Inflammatory macrophage treated with lipopolysaccharide for 1 hour (primary cell): ENCODE data around the gene C15orf62.
A peak's percentile ranks its signal among the peaks of the same experiment; 100 is the strongest.

ENCODE experiments used
- DNase-seq, 2 donors: peaks; one replicate each; pipeline ENCODE4 v3.0.0-alpha.2; 2020 to 2022

Gene C15orf62

DNA sequence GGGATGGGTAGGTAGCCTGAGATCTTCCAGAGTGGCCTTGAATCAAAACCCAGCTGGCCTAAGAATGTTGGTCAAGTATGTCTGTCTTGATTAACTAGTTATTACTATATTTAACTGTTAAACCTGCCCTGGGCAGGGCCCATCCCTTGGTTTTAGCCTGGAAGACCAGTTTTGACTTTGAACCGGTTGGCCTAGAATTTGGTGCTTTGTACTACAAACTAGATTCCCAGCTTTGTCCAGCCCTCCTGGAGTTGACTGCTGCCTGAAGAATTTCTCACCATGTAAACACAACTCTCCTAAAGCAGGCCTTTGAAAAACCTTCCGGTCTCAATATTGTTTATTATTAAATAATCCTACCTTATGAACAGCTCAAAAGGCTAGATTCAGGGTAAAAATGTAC, 16.0 kb downstream of the C15orf62 start:
- DNase-seq, result no peak

DNA sequence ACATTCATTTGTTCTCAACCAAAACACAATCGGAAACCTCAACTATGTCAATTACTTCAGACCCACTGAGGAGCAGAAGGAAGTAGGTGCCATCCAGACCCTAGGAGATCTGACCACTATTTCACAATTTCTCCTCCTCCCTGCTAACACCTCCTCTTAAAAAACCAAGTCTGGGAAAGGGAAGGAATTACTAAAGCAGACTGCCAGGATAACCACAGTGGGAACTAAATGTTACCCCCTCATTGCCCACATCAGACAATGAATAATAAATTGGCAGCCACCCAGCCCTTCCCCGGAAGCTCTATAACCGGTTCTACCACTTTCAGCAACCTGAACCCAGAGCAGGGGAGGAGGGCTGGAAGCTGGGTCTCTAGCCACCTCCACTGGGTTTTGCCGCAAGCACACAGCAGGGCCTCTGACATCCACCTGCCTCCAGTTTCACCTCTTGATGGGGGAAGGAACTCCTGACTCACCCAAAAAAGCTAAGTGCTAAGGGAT, 17.6 kb downstream of the C15orf62 start:
- DNase-seq, result peak in 1 of 2 donors; percentile 24

DNA sequence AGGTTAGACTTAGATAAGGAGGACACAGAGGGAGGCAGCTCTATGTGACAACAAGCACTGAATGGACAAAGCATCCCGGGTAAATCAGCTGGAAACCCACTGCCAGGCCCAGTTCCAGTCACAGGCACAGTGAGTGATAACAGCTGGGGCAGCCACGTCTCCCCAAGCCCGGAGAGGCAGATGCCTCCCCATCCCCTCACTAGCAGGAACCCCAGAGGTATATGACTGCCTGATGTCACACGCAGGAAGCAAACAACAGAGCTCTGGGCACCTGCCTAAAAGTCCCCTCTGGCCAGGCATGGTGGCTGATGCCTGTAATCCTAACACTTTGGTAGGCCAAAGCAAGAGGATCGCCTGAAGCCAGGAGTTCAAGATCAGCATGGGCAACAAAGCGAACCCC, 18.2 kb downstream of the C15orf62 start:
- no peak for DNase-seq

DNA sequence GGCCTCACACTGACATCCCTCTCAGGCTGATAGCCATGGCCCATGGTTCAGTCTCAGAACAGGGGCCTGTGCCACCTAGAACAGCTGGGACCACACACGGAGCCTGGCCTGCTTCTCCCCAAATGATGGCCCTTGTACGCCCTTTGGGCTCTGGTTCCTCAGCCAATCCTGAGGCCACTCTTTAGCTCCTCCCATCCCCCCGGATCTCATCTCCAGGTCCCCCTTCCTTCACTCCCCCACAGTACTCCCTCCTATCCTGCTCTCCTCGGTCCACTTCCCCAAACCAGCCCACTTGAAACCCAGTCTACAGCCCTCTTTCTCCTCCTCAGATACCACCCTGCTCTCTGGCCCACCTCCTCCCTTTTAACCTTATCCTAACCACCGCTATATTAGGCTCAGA, 19.3 kb downstream of the C15orf62 start:
- no peak for DNase-seq

DNA sequence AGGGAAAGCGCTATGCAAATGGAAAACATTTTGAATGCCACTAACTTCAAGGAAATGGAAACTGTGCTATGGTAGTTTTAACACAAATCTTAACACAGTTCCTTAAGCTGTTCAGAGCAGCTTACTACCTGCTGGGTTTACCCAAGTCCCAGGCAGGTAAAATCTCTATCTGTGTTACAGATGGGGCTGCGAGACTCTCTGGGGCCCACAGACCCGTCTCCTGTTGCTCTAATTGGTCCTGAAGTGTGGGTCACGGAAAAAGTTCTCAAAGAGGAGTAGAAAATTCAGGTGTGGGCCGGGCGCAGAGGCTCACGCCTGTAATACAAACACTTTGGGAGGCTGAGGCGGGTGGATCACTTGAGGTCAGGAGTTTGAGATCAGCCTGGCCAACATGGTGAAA, 20.2 kb downstream of the C15orf62 start:
- no peak for DNase-seq

DNA sequence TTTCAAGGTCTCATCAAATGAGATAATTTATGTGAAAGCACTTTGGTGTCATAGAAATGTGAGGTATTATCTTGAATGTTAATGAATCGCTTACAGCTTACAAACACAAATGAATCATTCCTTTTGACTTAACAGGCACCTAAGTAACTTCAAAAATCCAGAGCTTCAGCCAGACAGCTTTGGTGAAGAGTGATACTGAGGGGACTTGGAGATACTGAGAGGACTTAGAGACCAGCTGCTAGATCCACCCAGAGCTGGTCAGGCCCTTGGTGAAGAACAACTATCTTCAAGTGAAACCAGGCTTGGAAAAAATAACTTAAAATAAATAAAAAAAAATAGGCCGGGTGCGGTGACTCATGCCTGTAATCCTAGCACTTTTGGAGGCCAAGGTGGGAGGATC, 20.9 kb downstream of the C15orf62 start:
- DNase-seq, result no peak

DNA sequence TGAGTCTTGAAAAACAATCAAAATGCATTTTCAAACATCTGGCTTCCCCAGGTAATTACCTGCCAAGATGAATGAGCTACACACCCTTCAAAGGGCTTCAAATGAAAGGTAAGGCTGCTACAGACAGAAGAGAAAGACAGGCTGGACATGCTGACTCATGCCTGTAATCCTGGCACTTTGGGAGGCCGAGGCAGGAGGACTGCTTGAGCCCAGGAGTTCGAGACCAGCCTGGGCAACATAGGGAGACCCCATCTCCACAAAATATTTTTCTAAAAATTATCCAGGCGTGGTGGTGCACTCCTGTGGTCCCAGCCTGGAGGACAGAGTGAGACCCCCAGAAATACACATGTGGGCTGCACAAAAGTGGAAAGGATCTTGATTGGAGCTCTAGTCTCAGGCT, 22.6 kb downstream of the C15orf62 start:
- no peak for DNase-seq

DNA sequence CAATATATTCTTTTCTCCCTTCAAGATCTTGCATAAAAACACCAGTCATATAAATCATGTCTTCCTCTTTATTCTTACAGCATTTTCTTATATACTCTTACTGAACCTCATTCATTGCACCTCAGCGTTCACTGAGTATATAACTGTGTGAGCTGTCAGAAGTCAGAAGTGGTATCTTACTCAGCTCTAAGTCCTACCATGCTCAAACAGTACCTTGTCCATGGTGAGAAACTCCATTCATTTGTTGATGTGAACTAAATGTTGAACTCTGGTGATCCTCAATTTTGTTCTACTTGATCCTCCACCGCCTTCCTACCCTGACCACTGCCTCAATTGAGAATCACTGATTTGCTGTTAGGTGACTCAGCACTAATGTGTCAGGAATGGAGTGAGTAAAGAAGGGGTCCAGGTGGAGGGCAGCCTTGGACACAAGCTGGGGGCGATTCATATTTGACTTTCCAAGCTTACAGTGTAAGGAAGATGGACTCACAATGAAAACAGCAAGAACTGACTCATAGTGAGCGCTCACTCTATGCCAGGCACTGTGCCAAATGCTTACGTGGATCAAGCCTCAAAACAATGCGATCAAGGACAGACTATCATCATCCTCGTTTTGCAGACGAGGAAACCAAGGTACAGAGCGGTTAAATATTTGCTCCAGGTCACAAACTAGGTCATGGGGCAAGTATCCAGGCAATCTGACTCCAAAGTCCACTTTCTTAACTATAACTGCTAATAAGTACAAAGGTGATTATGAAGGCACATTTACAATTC, 23.6 kb downstream of the C15orf62 start:
- DNase-seq, result no peak

DNA sequence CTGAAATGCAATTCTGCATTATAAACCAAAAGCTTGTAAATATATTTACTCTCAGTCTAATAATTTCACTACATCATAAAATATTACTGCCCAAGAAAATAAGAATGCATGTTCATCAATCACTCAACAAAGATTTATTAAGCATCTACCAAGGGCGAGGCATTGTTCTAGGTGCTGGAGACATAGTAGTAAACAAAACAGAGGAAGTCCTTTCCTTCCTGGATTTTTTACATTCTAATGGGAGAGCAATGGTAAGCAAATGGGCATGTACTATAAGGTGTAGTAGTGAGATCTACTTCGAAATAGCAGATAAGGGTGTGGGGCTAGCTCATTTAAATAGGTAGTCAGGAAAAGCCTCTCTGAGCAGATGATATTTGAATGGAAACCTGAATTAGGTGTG, 26.3 kb downstream of the C15orf62 start:
- DNase-seq, result no peak

DNA sequence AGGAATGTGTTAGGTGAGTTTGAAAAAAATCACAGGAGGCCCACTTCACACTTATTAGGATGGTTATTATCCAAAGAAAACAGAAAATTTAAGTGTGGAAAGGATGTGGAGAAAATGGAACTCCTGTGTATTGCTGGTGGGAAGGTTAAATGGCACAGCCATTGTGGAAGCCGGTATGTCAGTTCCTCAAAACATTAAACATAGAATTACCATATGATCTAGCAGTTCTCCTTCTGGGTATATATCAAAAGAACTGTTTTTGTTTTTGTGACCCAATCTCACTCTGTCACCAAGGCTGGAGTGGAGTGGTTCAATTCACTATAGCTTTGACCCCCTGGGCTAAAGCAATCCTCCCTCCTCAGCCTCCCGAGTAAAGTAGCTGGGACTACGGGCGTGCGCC, 26.7 kb downstream of the C15orf62 start:
- DNase-seq, result peak; percentile 35 to 42

DNA sequence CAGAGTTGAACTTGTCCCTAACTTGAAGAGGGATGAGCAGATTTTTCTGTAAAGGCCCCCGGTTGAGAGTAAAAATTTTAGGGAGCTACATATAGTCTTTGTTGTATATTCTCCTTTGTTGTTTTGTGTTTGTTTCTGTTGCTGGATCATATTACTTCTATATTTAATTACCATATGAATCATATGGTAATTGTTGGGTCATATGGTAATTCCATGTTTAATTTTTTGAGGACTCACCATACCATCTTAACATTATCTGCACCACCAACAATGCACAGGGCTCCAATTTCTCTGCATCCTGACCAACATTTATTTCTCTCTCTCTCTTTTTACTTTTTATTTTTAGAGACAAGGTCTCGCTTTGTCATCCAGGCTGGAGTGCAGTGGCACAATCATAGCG, 29.7 kb downstream of the C15orf62 start:
- no peak for DNase-seq

DNA sequence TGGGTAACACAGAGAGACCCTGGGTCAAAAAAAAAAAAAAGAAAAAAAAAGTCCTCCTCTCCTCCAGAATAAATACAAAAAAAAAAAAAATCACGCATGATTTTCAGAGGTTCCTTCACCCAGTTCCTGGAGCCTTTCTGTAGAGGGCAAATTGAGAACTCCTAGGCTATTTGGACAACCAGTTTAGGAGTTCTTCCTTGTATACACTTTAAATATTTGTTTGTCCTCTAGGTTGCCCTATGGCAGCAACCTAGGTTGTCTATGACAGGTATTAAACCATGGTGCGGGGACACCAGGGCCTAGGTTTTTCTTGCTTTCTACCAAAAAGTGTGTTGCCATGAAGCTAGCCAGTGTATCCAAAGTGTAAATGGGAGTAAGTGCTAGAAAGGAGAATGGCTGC, 33.3 kb downstream of the C15orf62 start:
- DNase-seq, result no peak

DNA sequence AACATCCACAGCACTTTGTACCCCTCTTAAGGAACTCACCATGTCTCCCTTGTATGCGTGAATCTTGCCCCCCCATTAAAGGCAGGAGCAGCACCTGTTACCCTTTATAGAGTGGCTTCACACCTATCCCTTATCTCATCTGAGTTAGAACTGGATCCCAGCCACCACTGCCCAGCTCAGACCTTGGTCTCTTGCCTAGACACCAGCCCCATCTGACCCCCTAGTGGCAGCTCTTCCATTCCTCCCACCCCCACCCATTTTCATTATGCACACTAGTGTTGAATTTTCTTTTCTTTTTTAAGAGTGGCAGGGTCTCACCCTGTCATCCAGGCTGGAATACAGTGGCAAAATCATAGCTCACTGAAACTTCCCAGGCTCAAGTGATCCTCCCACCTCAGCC, 33.9 kb downstream of the C15orf62 start:
- DNase-seq, result no peak

DNA sequence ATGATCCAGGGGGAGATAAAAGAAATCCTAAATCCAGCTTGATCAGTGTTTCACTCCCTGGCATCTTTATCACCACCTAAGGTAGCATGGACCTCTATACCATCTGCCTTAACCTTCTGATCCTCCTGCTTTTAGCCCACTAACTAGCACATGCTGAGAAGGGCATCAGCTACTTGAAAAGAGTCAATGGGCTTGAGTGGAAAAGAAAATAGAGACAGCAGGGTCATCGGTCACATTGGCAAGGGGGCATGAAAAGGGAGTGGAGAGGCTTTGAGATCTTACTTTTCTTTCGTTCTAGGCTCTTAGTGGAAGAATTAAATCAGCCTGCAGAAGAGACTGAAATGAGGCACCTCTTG, 36.9 kb downstream of the C15orf62 start:
- DNase-seq, result no peak

DNA sequence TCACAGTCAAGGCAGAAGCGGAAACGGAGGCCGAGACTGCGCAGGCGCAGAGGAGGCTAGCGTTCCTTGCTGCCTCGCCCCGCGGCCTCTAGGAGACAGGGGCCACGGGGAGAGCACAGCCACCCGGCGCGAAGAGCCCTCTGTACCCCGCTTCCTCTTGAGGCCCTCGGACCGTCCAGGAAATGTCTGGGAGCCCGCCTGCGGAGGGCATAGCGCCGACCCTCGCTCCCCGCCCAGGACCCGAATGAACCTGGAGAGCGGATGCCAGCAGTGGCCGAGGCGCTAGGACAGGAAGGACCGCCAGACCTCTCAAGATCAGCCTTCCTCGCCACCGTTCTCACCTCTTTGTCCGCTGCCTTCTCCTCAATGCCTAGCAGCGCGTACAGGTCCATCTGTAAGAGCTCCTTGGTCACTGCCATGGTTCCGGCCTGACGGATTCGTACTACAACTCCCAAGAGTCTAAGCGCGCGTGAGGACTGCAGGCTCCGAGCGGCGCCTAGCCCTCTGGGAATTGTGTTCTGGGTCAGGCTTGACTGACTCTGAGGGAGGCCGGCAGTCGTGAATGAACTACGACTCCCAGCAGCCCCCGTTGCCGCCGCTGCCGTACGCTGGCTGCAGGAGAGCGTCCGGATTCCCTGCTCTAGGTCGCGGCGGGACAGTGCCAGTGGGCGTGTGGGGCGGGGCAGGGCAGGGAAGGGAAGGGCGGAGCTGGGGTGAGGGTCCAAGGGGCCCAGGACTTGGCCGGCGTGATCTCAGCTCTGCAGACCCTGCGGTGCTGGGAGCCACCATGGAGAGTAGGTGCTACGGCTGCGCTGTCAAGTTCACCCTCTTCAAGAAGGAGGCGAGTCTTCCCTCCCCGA, 37.5 kb downstream of the C15orf62 start, which contains the start of the genes DNAJC17 and ZFYVE19:
Gene DNAJC17 (minus strand): TSS at position 446 of the 860 bp plus-strand sequence. CDS start 27 bp downstream, at position 419.
Gene ZFYVE19 (plus strand): TSS at position 62 of the 860 bp plus-strand sequence. CDS start 501 bp downstream, at position 563.
- peak; percentile 97 for DNase-seq

DNA sequence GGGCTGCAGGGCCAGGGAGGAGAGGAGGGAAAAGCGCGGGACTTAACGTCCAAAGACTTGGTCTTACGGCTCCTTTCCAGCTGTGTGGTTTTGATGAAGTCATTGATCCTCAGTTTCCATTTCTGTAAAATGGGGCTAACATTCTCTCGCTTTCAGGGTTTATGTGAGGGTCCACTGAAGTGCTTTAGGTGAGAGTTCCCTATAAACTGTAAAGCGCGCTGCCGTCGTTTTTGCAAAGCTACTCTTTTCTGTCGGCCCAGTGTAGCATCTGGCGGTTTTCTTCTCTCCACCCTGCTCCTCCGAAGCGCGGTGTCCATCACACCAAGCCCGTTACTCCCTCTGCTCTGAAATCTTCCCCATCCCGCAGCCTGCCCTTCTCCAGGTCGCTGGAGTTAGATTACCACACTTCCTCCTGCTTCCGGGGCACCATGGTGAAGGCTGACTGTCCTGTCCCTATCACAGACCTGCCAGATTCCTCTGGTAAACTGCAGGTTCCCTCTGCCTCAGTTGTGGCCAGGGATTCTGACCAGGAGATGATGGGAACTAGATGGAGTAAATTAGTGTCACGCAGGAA, 38.2 kb downstream of the C15orf62 start:
- DNase-seq, result no peak

DNA sequence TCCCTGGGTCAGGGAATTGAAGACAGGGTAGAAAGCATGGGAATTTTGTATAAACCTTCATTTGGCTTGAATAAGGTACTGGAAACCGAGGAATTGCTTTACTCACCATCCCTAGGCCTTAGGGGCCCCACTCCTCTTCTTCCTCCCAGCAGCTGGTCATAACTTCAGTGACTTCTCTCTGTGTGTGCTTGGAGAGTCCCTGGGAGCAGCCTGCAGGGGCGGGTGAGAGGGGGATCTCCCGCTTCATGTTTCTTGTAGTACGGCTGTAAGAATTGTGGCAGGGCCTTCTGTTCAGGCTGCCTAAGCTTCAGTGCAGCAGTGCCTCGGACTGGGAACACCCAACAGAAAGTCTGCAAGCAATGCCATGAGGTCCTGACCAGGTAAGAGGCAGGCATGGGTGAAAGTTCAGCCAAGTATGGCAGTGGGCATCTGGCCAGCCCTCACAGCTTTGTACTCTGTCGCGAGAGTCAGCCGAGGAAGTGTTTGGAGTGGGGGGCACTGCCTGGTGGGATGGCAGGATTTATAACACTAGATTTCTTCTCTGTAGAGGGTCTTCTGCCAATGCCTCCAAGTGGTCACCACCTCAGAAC, 39.2 kb downstream of the C15orf62 start:
- peak in 1 of 2 donors; percentile 47 for DNase-seq

DNA sequence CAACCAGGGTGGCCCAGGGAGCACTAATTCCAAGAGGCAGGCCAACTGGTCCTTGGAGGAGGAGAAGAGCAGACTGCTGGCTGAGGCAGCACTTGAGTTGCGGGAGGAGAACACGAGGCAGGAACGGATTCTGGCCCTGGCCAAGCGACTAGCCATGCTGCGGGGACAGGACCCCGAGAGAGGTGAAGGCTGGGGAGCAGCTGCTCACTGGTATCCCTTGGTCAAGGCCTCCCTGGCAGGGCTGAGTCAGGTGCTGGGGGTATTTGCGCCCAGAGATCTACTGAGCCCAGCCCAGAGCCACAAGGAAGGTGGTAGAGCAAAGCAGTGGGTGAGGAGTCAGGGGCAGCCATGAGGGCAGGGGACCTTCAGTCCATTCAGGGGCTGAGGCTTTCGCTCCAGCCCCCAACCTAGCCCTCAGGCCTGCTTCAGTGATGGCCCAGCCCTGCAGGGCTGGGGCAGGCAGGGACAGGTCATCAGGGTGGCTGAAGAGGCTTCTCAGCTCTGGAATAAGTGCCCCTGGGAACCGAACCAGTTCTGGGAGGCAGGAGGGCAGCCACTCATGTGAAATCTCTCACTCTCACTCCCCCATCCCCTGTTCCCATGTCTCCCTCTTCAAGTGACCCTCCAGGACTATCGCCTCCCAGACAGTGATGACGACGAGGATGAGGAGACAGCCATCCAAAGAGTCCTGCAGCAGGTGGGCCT, 43.1 kb downstream of the C15orf62 start:
- no peak for DNase-seq

DNA sequence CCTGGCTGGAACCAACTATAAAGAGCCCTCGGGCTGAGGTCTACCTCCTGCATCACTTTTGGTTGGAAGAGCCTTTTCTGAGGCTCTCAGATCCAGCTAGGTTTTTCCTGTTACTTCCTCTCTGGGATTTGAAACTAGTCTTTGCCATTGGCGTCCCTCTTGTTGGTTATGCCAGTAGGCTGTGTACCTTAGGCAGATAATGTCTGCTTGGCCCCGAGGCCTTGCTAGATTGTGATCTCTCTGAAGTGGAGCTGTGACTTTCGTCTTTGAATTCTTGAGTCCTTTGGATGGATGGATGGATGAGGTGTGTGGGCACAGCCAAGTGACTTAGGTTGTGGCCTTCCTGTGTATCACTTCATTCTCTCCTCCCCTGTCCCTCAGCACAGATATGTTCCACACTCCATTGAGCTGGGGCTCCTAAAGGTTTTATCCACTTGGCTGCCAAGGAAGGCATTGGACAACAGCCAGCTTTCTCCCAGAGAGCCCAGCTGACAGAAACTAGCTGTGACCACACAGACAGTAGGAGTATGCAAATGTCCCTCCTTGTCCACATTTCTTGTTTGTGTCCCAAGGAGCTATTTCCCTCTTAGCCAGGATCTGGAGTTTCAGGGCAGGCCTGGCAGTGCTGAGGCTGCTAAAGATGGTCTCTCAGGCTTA, 45.4 kb downstream of the C15orf62 start:
- DNase-seq, result peak; percentile 47 to 83

DNA sequence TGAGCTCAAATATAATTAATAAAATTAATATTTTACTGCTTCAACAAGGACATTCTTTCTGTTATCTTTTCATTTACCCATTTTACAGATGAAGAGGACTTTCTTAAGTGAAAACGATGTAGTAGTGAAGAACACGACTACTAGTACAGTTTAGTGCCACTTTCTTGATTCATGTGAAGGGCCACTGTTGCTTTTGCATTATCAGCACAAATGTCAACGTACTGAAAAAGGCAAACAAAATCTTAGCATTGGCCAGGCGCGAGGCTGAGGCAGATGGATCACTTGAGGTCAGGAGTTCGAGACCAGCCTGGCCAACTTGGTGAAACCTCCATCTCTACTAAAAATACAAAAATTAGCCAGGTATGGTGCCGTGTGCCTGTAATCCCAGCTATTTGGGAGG, 49.3 kb downstream of the C15orf62 start:
- DNase-seq, result no peak

DNA sequence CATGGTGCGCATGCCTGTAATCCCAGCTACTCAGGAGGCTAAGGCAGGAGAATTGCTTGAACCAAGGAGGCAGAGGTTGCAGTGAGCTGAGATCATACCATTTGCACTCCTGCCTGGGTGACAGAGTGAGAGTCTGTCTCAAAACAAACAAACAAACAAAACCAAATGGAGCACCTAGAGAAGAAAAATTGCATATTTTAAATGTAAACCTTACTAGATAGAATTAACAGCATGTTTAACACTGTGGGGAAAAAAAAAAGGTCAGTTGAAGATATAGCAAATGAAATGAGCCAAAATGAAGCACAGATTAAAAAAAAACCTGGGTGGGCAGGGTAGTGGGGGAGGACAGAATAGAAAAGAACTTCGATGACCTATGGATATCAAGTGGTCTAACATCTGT, 51.4 kb downstream of the C15orf62 start:
- no peak for DNase-seq
